ENCODE data around the gene MYO1D.

The MYO1D gene

DNA sequence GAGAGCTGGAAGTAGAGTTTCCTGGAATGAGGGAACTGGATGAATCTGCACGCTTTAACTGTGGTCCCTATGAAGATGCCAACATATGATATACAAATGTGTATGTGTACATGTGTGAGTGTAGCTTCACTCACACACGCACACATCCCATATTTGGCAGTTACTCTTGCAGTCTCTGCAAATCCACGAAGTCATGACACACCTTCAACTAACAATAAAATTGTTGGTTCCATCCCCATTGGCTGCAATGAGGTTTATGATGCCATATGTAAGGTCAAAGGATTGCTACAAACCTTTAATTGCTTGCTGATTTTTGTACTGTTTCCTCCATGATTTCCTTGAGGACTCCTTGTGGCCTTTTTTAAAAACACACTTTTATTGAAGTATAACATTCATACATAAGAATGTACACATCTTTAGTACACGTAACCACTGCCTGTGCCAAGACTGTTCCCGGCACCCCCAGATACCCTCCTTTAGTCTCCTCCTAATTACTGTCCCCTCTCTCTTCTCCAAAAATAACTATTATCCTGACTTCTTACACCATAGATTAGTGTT is 22.0 kb downstream of the MYO1D start:
- no peak overlapping the region for H3K4me3 ChIP-seq (ENCODE audit: low read length)
- no peak for TF ChIP-seq ZNF274 (IDR thresholded peaks at IDR 0.05; ENCODE audit: low read depth, low read length)

DNA sequence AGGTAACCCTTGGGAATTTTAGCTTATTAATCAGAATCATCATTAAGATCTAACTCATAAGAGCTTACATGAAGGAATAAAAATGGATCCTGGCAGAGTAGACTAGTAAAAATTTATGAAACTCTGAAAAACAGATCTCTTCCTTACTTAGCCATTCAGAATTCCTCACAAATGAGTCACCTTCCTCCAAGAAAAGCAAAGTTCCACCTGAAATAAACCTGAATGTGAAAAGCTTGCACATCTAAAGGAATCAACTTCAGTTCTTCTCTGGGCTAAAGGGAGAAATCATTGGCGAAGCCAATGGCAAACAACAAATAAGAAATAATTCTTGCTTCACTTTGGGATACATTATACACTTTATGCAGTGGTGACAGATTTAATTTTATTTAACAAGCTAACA is 22.7 kb downstream of the MYO1D start:
- no peak for TF ChIP-seq ZNF274 (IDR thresholded peaks at IDR 0.05; ENCODE audit: low read depth, low read length)
- H3K4me3 ChIP-seq (ENCODE audit: low read length): no peak overlapping the region

DNA sequence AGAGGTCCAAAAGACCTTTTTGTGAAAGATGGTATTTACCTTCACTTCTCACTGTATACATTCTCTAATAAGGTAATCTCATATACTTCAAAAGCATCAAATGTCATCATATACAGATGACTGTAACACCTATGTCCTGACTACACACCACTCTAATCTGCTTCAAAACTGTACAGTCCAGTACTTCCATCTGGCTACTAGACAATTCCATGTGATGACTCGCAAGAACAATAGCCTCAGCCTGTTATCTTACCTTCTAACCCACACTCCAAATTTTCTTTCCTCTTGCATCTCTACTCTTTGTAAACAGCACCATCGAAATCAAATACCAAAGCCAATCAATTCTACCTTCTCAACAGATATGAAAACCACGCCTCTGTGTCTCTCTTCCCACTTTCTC is 24.1 kb downstream of the MYO1D start:
- no peak for TF ChIP-seq ZNF274 (IDR thresholded peaks at IDR 0.05; ENCODE audit: low read depth, low read length)

DNA sequence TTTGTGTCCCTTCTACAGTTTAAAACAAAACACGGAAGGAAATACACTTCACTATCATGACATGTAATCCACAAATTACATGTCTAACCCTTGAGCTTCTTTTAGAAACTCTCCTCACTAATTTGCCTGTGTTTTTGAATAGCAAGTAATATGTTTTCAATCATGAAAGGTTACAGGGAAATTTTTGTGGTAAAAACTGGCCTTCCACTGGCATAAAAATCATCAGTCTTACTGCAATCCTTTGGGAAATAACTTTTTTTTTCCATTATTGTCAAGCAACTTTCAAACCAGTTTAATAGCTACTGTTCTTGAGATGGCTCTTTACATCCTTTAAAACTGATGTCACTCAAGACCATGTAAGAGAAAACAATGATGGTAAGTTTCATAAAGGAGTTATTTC is 27.0 kb downstream of the MYO1D start:
- no peak for TF ChIP-seq ZNF274 (IDR thresholded peaks at IDR 0.05; ENCODE audit: low read depth, low read length)
- H3K4me3 ChIP-seq (ENCODE audit: low read length): no peak overlapping the region

More for the DNA sequence above, 24.1 kb downstream of the MYO1D start:
- no peak overlapping the region for H3K4me3 ChIP-seq (ENCODE audit: low read length)

DNA sequence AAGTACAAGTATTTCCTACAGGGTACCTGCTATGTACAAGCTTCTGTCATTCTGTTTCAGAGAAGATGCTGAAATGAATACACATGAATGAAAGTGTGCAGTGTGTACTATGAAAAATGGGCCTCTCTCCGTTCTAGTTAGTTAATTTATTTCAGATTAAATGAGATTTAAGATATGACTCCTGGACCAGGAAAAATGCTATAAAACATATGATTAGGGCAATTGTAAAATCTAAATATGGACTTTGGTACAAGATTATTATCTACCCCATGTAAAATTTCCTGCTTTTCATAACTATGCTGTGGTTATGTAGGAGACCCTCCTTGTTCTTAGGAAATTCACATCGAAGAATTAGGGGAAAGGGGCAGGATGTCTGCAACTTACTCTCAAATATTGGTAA is 28.9 kb downstream of the MYO1D start:
- no peak for TF ChIP-seq ZNF274 (IDR thresholded peaks at IDR 0.05; ENCODE audit: low read depth, low read length)
- no peak overlapping the region for H3K4me3 ChIP-seq (ENCODE audit: low read length)

DNA sequence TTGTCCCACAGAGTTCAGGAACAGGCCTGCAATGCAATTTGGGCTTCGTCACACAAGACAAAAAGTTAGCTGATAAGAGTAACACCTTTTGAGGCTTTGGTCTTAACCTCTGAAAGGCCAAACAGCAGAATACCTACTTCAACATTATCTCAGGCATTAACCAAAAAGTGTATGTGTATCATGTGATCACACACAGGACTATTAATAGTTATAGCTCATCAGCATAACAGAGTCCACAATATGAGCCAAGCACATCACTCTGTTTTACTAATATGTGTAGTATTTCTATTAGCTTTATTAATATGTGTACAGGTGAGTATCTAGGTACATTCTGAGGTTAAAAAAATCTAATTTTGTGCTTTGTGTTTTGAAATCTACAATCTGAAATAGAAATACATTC is 30.8 kb downstream of the MYO1D start:
- no peak for TF ChIP-seq ZNF274 (IDR thresholded peaks at IDR 0.05; ENCODE audit: low read depth, low read length)
- H3K4me3 ChIP-seq (ENCODE audit: low read length): no peak overlapping the region

DNA sequence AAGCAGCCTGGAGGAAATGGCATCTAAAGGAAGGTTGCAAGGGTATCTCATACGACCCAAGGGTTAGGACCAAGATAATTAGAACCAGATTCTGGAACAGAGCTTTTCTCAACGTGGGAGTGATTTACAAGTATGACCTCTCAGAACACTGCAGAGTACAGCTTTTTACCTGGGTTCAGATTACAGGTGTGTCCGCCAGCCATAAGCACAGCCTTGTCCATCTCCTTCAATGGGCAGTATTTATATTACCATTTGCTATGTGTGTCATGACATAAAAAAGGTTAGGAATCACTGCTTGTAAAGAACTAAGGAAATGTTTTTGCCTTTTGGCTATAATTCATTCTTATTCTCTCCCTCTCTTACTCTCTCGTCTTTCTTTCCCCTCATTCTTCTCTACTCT is 36.7 kb downstream of the MYO1D start:
- no peak overlapping the region for H3K4me3 ChIP-seq (ENCODE audit: low read length)
- TF ChIP-seq ZNF274 (IDR thresholded peaks at IDR 0.05; ENCODE audit: low read depth, low read length): no peak

DNA sequence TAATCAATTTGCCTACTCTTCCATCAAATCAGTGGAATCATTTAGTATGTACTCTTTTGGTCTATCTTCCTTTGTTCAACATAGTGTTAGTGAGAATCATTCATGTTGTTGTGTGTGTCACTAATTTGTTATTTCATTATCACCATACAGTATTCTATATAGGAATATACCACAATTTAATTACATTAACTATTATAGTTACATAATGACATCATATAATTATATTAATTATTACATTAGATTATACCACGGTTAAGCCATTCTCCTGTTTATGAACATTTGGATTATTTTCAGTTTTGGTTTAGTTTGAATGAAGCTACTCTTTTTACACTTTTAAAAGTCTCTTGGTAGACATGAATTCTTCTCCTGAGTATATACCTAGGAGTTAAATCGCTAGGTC is 40.4 kb downstream of the MYO1D start:
- TF ChIP-seq ZNF274 (IDR thresholded peaks at IDR 0.05; ENCODE audit: low read depth, low read length): no peak
- no peak overlapping the region for H3K4me3 ChIP-seq (ENCODE audit: low read length)

DNA sequence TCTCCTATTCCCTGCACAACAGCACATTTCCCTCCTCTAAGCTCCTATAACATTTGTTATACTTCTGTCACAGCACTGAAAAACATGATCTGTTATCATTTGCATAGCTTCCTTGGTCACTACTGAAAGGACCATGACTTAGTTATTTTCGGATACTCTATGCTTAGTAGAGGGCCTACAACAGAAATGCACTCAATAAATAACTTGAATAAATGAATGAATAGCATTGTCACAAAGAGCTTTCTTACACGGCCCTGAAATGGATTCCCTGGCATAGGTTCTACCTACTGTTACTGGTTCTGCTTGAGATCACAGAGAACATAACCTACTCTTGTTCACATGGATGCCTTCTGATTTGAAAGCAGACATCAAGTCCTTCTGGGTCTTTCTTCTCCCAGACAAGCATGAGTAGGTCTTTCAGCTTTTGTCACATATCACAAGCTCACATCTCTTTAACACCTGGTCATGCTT is 41.6 kb downstream of the MYO1D start:
- no peak overlapping the region for H3K4me3 ChIP-seq (ENCODE audit: low read length)
- TF ChIP-seq ZNF274 (IDR thresholded peaks at IDR 0.05; ENCODE audit: low read depth, low read length): no peak

DNA sequence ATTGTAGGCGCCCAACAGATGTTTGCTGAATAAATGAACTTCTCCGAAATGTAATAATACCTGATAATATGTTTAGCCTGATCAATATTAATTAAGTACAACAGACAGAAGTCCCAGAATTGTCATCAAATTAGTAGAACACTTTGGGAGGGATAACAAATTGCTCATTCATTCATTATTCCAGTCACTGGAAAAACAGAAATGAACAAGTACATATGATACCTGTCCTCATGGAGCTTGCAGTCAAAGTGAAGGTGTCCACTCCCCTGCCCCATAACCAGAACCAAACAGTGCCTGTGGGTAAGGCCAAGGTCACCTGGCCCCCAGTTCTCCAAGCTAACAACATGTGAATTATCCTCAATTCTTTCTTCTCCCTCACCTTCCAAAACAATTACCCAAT is 42.8 kb downstream of the MYO1D start:
- no peak for TF ChIP-seq ZNF274 (IDR thresholded peaks at IDR 0.05; ENCODE audit: low read depth, low read length)

DNA sequence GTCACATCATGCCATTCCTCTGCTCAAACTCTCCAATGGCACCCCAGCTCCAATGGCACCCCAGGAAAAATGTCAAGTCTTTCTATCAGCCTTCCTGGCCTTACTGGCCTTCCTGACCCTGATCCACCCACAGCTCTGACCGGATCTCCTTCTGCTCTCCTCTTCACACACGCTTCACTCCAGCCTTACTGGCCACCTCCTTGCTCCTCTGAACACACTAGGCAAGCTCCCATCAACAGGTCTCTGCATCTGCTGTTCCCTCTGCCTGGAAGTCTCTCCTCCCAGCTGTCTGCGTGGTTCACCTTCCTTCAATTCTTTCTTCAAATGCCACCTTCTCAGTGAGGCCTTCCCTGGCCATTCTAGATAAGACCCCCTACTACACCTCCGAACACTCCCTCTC is 43.4 kb downstream of the MYO1D start:
- no peak for TF ChIP-seq ZNF274 (IDR thresholded peaks at IDR 0.05; ENCODE audit: low read depth, low read length)
- H3K4me3 ChIP-seq (ENCODE audit: low read length): no peak overlapping the region

More for the DNA sequence above, 42.8 kb downstream of the MYO1D start:
- no peak overlapping the region for H3K4me3 ChIP-seq (ENCODE audit: low read length)

DNA sequence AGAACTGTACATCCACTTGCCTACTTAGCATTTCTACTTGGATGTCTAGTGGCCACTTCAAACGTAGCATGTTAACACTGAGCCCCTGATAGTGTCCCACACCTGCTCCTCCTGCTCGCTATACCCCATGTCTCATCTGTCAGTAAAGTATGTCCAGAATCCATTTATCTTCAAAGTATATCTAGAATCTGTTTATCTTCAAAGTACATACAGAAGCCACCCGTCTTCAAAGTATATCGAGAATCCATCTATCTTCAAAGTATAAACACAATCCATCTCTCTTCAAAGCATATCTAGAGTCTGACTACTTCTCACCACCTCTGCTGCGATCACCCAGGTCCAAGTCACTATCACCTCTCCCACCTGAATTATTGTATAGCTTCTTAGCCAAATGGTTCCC is 43.8 kb downstream of the MYO1D start:
- TF ChIP-seq ZNF274 (IDR thresholded peaks at IDR 0.05; ENCODE audit: low read depth, low read length): no peak
- H3K4me3 ChIP-seq (ENCODE audit: low read length): no peak overlapping the region

DNA sequence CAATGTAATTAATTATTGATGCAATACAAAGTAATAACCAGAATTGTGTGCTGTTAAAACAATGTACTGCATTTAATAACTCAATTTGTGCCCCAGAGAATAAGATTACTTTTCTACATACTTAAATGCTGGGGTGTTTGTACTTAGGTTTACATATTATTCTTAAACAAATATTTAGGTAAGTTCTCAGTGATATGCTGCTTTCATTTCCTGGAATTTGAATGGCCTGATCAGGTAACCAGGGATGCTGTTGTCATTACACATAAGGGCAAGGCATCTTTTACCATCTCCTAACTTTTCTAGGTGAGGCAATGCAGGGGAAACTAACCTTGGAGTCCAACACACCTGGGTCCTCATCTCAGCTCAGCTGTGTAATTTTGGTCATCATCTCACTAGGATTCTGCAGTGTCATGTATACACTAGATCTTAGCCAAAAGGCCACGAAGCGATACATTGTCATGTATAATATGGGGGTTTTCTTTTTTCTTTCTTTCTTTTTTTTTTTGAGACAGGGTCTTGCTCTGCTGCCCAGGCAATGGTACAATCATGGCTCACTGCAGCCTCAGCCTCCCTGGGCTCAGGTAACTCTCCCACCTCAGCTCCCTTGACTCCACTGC is 45.2 kb downstream of the MYO1D start:
- no peak for TF ChIP-seq ZNF274 (IDR thresholded peaks at IDR 0.05; ENCODE audit: low read depth, low read length)
- no peak overlapping the region for H3K4me3 ChIP-seq (ENCODE audit: low read length)

DNA sequence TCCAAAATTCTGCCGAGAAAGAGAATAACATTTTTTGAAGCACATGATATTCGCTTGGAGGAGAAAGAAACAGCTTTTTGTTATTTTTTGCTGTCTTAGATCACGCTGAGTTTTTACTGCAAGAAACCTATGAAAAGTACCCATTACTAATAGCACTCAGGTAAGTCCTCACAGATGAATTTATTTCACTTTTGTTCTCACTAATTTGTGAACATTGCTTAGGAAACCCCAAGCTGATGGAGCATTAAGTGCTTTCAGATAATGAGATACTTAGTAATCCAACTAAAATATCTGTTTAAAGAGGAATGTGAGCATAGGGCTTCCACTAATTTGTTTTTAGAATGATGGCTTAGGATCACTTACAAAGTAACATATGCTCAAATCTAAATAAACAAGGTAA is 45.7 kb downstream of the MYO1D start:
- TF ChIP-seq ZNF274 (IDR thresholded peaks at IDR 0.05; ENCODE audit: low read depth, low read length): no peak
- H3K4me3 ChIP-seq (ENCODE audit: low read length): no peak overlapping the region

DNA sequence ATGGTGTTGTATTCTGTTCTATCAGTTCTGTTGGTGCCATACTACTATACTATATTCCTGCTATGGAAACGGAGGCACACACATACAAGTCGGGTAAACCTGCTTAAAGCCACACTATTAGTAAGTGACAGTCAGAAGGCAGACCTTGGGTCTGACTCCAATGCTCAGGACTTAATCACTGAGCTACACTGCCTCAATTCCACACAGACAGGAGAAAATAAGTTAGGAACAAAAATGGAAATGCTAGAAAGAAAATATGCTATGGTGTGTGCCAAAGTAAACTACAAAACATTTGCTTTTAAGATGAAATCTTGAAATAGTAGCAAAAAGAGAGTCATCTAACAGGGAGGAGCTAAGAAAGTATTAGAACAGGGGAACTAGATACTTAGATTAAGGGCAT is 48.1 kb downstream of the MYO1D start:
- no peak for TF ChIP-seq ZNF274 (IDR thresholded peaks at IDR 0.05; ENCODE audit: low read depth, low read length)
- H3K4me3 ChIP-seq (ENCODE audit: low read length): no peak overlapping the region

DNA sequence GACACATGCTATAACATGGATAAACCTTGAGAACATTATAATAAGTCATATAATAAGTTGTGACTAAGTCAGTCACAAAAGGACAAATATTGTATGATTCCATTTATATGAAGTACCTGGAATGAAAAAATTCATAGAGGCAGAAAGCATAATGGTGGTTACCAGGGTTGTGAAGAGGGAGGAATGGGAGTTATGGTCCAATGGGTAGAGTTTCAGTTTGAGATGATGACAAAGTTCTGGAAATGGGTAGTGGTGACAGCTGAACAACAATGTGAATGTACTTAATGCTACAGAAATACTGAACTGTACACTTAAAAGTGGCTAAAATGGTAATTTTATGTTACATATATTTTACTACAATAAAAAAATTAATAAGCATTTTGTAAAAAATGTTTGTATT is 49.7 kb downstream of the MYO1D start:
- no peak overlapping the region for H3K4me3 ChIP-seq (ENCODE audit: low read length)

More for the DNA sequence above, 49.7 kb downstream of the MYO1D start:
- no peak for TF ChIP-seq ZNF274 (IDR thresholded peaks at IDR 0.05; ENCODE audit: low read depth, low read length)
